Measurements from ENCODE around the gene TRPV6. TPM values are rescaled to one million over a fixed set of nuclear protein-coding genes. Genes with fewer than 3 reads are reported as not detected.

Gene TRPV6
- total RNA-seq, 1 experiment from 2014 or later, result not detected

DNA sequence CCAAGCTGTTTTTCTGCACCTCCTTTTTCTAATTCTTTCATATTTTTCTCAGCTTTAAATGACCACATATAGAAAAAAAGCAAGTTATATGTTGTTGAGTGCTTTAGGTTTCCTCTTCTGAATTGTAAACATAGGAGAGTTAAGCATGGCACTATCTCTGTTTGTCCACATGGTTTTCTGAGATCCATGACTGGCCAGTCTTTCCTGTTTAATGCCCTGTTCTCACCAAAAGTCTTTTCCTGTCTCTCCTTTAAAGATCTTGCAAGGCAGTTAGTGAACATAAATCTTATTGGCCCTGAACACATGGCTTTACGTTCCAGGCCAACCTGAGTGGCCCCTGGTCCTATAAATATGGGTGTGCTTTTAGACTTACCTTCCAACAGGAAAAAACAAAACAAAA lies 28.6 kb upstream of the TRPV6 start:
- Histone ChIP-seq H3K79me2 (ENCODE audit: low read length) (no peaks in the 10 kb centered on the region), H3K36me3 (ENCODE audit: insufficient read depth, low read length) (no peaks in the 10 kb centered on the region), H3K9me3 (ENCODE audit: low read length) (no peaks in the 10 kb centered on the region), H3K4me2 (ENCODE audit: low read depth, low read length, poor library complexity, severe bottlenecking) (no peak overlapping the region), H3K27ac (ENCODE audit: low read length) (no peak overlapping the region), H3K9me2 (replicated peaks; ENCODE audit: insufficient read depth, low read length) (no peaks in the 10 kb centered on the region), H4K20me1 (ENCODE audit: insufficient read depth, low read depth, low read length) (no peaks in the 10 kb centered on the region), H2AFZ (ENCODE audit: low read length) (no peak overlapping the region), H3K9ac (ENCODE audit: low read length) (no peak overlapping the region), H3K27me3 (ENCODE audit: low read length) (no peaks in the 10 kb centered on the region), H3K4me3 (ENCODE audit: low read length) (no peak overlapping the region), H3K4me1 (ENCODE audit: low read length) (no peaks in the 10 kb centered on the region)
- peak; percentile 2 for DNase-seq

GRCh38 chr7:142913566-142913965 lies 28.0 kb upstream of the TRPV6 start:
- no peaks in the 10 kb centered on the region for H3K9me3 ChIP-seq (ENCODE audit: low read length)
- H2AFZ ChIP-seq (ENCODE audit: low read length), result no peak overlapping the region
- H3K4me2 ChIP-seq (ENCODE audit: low read depth, low read length, poor library complexity, severe bottlenecking), result no peak overlapping the region
- no peaks in the 10 kb centered on the region for H3K36me3 ChIP-seq (ENCODE audit: insufficient read depth, low read length)
- H4K20me1 ChIP-seq (ENCODE audit: insufficient read depth, low read depth, low read length), result no peaks in the 10 kb centered on the region
- no peaks in the 10 kb centered on the region for H3K27me3 ChIP-seq (ENCODE audit: low read length)
- no peak overlapping the region for H3K9ac ChIP-seq (ENCODE audit: low read length)
- H3K9me2 ChIP-seq (replicated peaks; ENCODE audit: insufficient read depth, low read length), result no peaks in the 10 kb centered on the region
- no peaks in the 10 kb centered on the region for H3K79me2 ChIP-seq (ENCODE audit: low read length)
- no peak overlapping the region for H3K4me3 ChIP-seq (ENCODE audit: low read length)
- H3K4me1 ChIP-seq (ENCODE audit: low read length), result no peaks in the 10 kb centered on the region
- H3K27ac ChIP-seq (ENCODE audit: low read length), result no peak overlapping the region
- no peak for DNase-seq

GRCh38 chr7:142913051-142913450 lies 27.5 kb upstream of the TRPV6 start:
- Histone ChIP-seq H3K79me2 (ENCODE audit: low read length) (no peaks in the 10 kb centered on the region), H3K27ac (ENCODE audit: low read length) (no peak overlapping the region), H3K4me2 (ENCODE audit: low read depth, low read length, poor library complexity, severe bottlenecking) (no peak overlapping the region), H3K36me3 (ENCODE audit: insufficient read depth, low read length) (no peaks in the 10 kb centered on the region), H3K4me1 (ENCODE audit: low read length) (no peaks in the 10 kb centered on the region), H3K4me3 (ENCODE audit: low read length) (no peak overlapping the region), H3K9me2 (replicated peaks; ENCODE audit: insufficient read depth, low read length) (no peaks in the 10 kb centered on the region), H3K27me3 (ENCODE audit: low read length) (no peaks in the 10 kb centered on the region), H4K20me1 (ENCODE audit: insufficient read depth, low read depth, low read length) (no peaks in the 10 kb centered on the region), H3K9me3 (ENCODE audit: low read length) (no peaks in the 10 kb centered on the region), H2AFZ (ENCODE audit: low read length) (no peak overlapping the region), H3K9ac (ENCODE audit: low read length) (no peak overlapping the region)
- peak; percentile 37 for DNase-seq

- H3K4me2 ChIP-seq (ENCODE audit: low read depth, low read length, poor library complexity, severe bottlenecking), result no peak overlapping the region
- DNase-seq, result no peak
These were observed 24.9 kb upstream of the TRPV6 start for GRCh38 chr7:142910481-142910880.

DNA sequence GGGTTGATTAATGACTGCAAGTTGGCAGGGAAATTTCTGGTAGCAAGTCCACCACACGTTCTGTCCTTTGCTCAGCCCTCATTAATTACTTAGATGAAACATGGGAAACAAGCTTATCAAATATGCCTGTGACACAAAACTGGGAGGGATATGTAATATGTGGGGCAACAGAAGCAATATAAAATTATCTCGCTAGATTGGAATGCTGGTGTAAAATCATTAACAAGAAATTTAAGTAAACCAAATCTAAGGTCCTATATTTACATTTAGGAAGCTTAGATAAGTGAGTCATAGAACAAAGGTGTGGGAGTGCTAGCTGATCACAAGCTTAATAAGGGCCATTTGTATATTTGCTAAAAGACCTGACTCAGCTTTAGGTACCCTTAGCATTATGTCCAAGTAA lies 24.5 kb upstream of the TRPV6 start:
- no peak overlapping the region for H3K4me3 ChIP-seq (ENCODE audit: low read length)
- no peak overlapping the region for H3K4me2 ChIP-seq (ENCODE audit: low read depth, low read length, poor library complexity, severe bottlenecking)
- no peaks in the 10 kb centered on the region for H3K9me3 ChIP-seq (ENCODE audit: low read length)
- no peaks in the 10 kb centered on the region for H3K36me3 ChIP-seq (ENCODE audit: insufficient read depth, low read length)
- H3K9ac ChIP-seq (ENCODE audit: low read length), result no peak overlapping the region
- no peak overlapping the region for H3K27ac ChIP-seq (ENCODE audit: low read length)
- H2AFZ ChIP-seq (ENCODE audit: low read length), result no peak overlapping the region
- no peaks in the 10 kb centered on the region for H3K79me2 ChIP-seq (ENCODE audit: low read length)
- H4K20me1 ChIP-seq (ENCODE audit: insufficient read depth, low read depth, low read length), result no peaks in the 10 kb centered on the region
- no peaks in the 10 kb centered on the region for H3K9me2 ChIP-seq (replicated peaks; ENCODE audit: insufficient read depth, low read length)
- no peaks in the 10 kb centered on the region for H3K27me3 ChIP-seq (ENCODE audit: low read length)
- H3K4me1 ChIP-seq (ENCODE audit: low read length), result no peaks in the 10 kb centered on the region
- peak; percentile 39 for DNase-seq

More at GRCh38 chr7:142910481-142910880, 24.9 kb upstream of the TRPV6 start:
- Histone ChIP-seq H4K20me1 (ENCODE audit: insufficient read depth, low read depth, low read length) (no peaks in the 10 kb centered on the region), H3K27me3 (ENCODE audit: low read length) (no peaks in the 10 kb centered on the region), H3K4me3 (ENCODE audit: low read length) (no peak overlapping the region), H3K9ac (ENCODE audit: low read length) (no peak overlapping the region), H3K79me2 (ENCODE audit: low read length) (no peaks in the 10 kb centered on the region), H3K4me1 (ENCODE audit: low read length) (no peaks in the 10 kb centered on the region), H3K27ac (ENCODE audit: low read length) (no peak overlapping the region), H3K36me3 (ENCODE audit: insufficient read depth, low read length) (no peaks in the 10 kb centered on the region), H3K9me3 (ENCODE audit: low read length) (no peaks in the 10 kb centered on the region), H2AFZ (ENCODE audit: low read length) (no peak overlapping the region), H3K9me2 (replicated peaks; ENCODE audit: insufficient read depth, low read length) (no peaks in the 10 kb centered on the region)

GRCh38 chr7:142908921-142909890 lies 23.7 kb upstream of the TRPV6 start:
- no peaks in the 10 kb centered on the region for H3K36me3 ChIP-seq (ENCODE audit: insufficient read depth, low read length)
- no peak overlapping the region for H2AFZ ChIP-seq (ENCODE audit: low read length)
- no peaks in the 10 kb centered on the region for H4K20me1 ChIP-seq (ENCODE audit: insufficient read depth, low read depth, low read length)
- no peak overlapping the region for H3K9ac ChIP-seq (ENCODE audit: low read length)
- H3K4me1 ChIP-seq (ENCODE audit: low read length), result no peaks in the 10 kb centered on the region
- H3K79me2 ChIP-seq (ENCODE audit: low read length), result no peaks in the 10 kb centered on the region
- no peaks in the 10 kb centered on the region for H3K9me2 ChIP-seq (replicated peaks; ENCODE audit: insufficient read depth, low read length)
- no peaks in the 10 kb centered on the region; the same call in 1 of the 2 replicates for H3K27me3 ChIP-seq (ENCODE audit: low read length)
- H3K27ac ChIP-seq (ENCODE audit: low read length), result no peak overlapping the region
- DNase-seq, result peak; percentile 69
- no peak overlapping the region for H3K4me3 ChIP-seq (ENCODE audit: low read length)
- no peaks in the 10 kb centered on the region for H3K9me3 ChIP-seq (ENCODE audit: low read length)
- no peak overlapping the region for H3K4me2 ChIP-seq (ENCODE audit: low read depth, low read length, poor library complexity, severe bottlenecking)

DNA sequence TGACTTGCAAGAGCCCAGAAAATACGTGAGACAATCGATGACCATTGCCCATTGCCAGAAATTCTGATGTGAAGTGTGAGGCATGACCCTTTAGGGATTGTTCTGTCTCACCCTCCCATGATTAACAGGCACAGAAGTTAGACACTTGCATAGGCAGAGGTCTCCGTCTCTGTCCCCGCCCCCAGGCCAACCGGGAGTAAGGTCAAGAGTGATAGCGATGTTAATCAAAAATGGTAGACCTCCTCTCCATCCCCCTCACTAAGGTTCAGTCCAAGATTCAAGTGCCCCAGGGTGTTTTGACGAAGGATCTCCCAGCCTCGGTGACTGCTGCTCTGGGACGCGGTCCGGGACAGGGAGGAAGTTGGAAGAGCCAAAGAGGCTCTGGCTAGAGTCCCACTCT lies 22.7 kb upstream of the TRPV6 start:
- Histone ChIP-seq H3K27me3 (ENCODE audit: low read length) (no peaks in the 10 kb centered on the region; the same call in 1 of the 2 replicates), H2AFZ (ENCODE audit: low read length) (no peak overlapping the region), H4K20me1 (ENCODE audit: insufficient read depth, low read depth, low read length) (no peaks in the 10 kb centered on the region), H3K9ac (ENCODE audit: low read length) (no peak overlapping the region), H3K4me1 (ENCODE audit: low read length) (no peaks in the 10 kb centered on the region), H3K36me3 (ENCODE audit: insufficient read depth, low read length) (no peaks in the 10 kb centered on the region), H3K4me3 (ENCODE audit: low read length) (no peak overlapping the region), H3K9me2 (replicated peaks; ENCODE audit: insufficient read depth, low read length) (no peaks in the 10 kb centered on the region), H3K79me2 (ENCODE audit: low read length) (no peaks in the 10 kb centered on the region), H3K4me2 (ENCODE audit: low read depth, low read length, poor library complexity, severe bottlenecking) (no peak overlapping the region), H3K9me3 (ENCODE audit: low read length) (no peaks in the 10 kb centered on the region), H3K27ac (ENCODE audit: low read length) (no peak overlapping the region)
- no peak for DNase-seq

GRCh38 chr7:142906643-142907042 lies 21.1 kb upstream of the TRPV6 start:
- H4K20me1 ChIP-seq (ENCODE audit: insufficient read depth, low read depth, low read length), result no peaks in the 10 kb centered on the region
- H3K9me2 ChIP-seq (replicated peaks; ENCODE audit: insufficient read depth, low read length), result no peaks in the 10 kb centered on the region
- H3K9ac ChIP-seq (ENCODE audit: low read length), result no peak overlapping the region
- H3K4me1 ChIP-seq (ENCODE audit: low read length), result no peaks in the 10 kb centered on the region
- no peak overlapping the region for H2AFZ ChIP-seq (ENCODE audit: low read length)
- H3K4me3 ChIP-seq (ENCODE audit: low read length), result no peak overlapping the region
- no peaks in the 10 kb centered on the region for H3K36me3 ChIP-seq (ENCODE audit: insufficient read depth, low read length)
- H3K27me3 ChIP-seq (ENCODE audit: low read length), result no peaks in the 10 kb centered on the region; the same call in 1 of the 2 replicates
- H3K9me3 ChIP-seq (ENCODE audit: low read length), result no peaks in the 10 kb centered on the region
- DNase-seq, result no peak
- no peaks in the 10 kb centered on the region for H3K79me2 ChIP-seq (ENCODE audit: low read length)
- no peak overlapping the region for H3K4me2 ChIP-seq (ENCODE audit: low read depth, low read length, poor library complexity, severe bottlenecking)
- no peak overlapping the region for H3K27ac ChIP-seq (ENCODE audit: low read length)
